ENCODE results near the gene TBC1D10B. TPM values are rescaled to one million over a fixed set of nuclear protein-coding genes. Genes with fewer than 3 reads are reported as not detected.
A peak's percentile ranks its signal among the peaks of the same experiment; 100 is the strongest.

TBC1D10B gene
- total RNA-seq = 14.1 TPM

GRCh38 chr16:30370456-30371247 lies at the start of gene TBC1D10B:
Gene TBC1D10B, minus strand, starts transcription at chr16:30370494. Its CDS starts 311 bp downstream, at chr16:30370183.
- DNase-seq (ENCODE audit: low spot score) (peak; percentile 99), ATAC-seq (peak; percentile 78)

- DNase-seq (ENCODE audit: low spot score) (no peak), ATAC-seq (no peak)
Measured at GRCh38 chr16:30418350-30419181, 48.3 kb upstream of the TBC1D10B start.

- ATAC-seq (peak; percentile 92), DNase-seq (ENCODE audit: low spot score) (peak; percentile 93)
Measured at GRCh38 chr16:30417529-30418349, 47.4 kb upstream of the TBC1D10B start.

- no peak for ATAC-seq
- no peak for DNase-seq (ENCODE audit: low spot score)
Measured at GRCh38 chr16:30416624-30417528, 46.6 kb upstream of the TBC1D10B start.

GRCh38 chr16:30416047-30416603 lies 45.8 kb upstream of the TBC1D10B start:
- DNase-seq (ENCODE audit: low spot score) = no peak
- ATAC-seq = no peak

- DNase-seq (ENCODE audit: low spot score) (no peak), ATAC-seq (no peak)
Measured at GRCh38 chr16:30414159-30414558, 43.9 kb upstream of the TBC1D10B start.

GRCh38 chr16:30413112-30413806 lies 43.0 kb upstream of the TBC1D10B start:
- no peak for ATAC-seq

GRCh38 chr16:30409125-30410060 lies 39.1 kb upstream of the TBC1D10B start:
- DNase-seq (ENCODE audit: low spot score) = peak; percentile 91
- ATAC-seq = peak; percentile 75

More at GRCh38 chr16:30413112-30413806, 43.0 kb upstream of the TBC1D10B start:
- DNase-seq (ENCODE audit: low spot score) = no peak

- peak; percentile 35 for ATAC-seq
- DNase-seq (ENCODE audit: low spot score) = no peak
Measured at GRCh38 chr16:30407804-30408534, 37.7 kb upstream of the TBC1D10B start.

GRCh38 chr16:30407102-30407803 lies 37.0 kb upstream of the TBC1D10B start, which contains the start of gene ZNF771:
Gene ZNF771, plus strand, starts transcription at chr16:30407606. Its CDS starts 448 bp downstream, at chr16:30408054.
- DNase-seq (ENCODE audit: low spot score) (peak; percentile 98), ATAC-seq (peak; percentile 92)

GRCh38 chr16:30406795-30407101 lies 36.5 kb upstream of the TBC1D10B start:
- DNase-seq (ENCODE audit: low spot score) = no peak
- ATAC-seq = no peak

- ATAC-seq (peak; percentile 74), DNase-seq (ENCODE audit: low spot score) (no peak)
Measured at GRCh38 chr16:30401768-30402425, 31.6 kb upstream of the TBC1D10B start.

GRCh38 chr16:30399435-30400186 lies 29.3 kb upstream of the TBC1D10B start:
- DNase-seq (ENCODE audit: low spot score) = no peak
- peak; percentile 4 for ATAC-seq

GRCh38 chr16:30398661-30399434 lies 28.6 kb upstream of the TBC1D10B start:
- no peak for DNase-seq (ENCODE audit: low spot score)
- no peak for ATAC-seq

Measured in left lobe of liver (tissue), 2 donors.